Epithelial cell of proximal tubule (primary cell): ENCODE results near the gene HRCT1. TPM values are rescaled to one million over a fixed set of nuclear protein-coding genes. Genes with fewer than 3 reads are reported as not detected.

Experiments
- DNase-seq: peaks from one replicate; pipeline ENCODE4 v3.0.0-alpha.2; 2011; ENCODE audit warnings: low read depth
- H3K4me3 ChIP-seq: 2 replicates; pipeline ENCODE4 v1.5.1; 2011; ENCODE audit warnings: low read depth, mild to moderate bottlenecking, low read length
- total RNA-seq: library from RNA; depleted of rRNA; stranded (reverse); fragments of >200 nt; gene quantifications from 2 replicates; pipeline ENCODE4 v1.2.3, GENCODE V29; 2015
- TF ChIP-seq, protein P1 (sequence below): conservative IDR thresholded peaks from 2 replicates; pipeline ENCODE4 v1.5.1; 2012; ENCODE audit warnings: low read depth, mild to moderate bottlenecking, low read length

HRCT1 gene
- total RNA-seq, 1 donor from 2014 or later: not detected

DNA sequence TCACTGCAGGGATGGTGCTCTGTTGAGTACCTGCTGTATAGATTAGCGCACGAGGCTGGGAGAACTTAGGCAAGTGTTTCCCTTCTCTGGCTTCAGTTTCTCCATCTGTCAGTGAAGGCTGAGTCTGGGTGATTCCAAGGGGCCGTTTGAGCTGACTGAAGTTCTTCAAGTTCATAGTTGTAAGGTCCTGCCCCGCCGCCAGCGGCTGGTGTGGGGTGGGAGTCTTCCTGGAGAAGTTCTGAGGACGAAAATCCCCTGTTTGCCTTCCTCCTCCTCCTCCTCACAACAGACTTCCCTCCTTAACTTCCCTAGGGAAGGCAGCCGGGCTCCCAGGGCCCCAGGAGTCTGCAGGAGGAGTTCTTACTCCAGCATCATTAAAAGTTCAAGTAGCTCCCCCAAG, 1.7 kb upstream of the HRCT1 start:
- no peak overlapping the region for H3K4me3 ChIP-seq
- TF ChIP-seq, protein P1, sequence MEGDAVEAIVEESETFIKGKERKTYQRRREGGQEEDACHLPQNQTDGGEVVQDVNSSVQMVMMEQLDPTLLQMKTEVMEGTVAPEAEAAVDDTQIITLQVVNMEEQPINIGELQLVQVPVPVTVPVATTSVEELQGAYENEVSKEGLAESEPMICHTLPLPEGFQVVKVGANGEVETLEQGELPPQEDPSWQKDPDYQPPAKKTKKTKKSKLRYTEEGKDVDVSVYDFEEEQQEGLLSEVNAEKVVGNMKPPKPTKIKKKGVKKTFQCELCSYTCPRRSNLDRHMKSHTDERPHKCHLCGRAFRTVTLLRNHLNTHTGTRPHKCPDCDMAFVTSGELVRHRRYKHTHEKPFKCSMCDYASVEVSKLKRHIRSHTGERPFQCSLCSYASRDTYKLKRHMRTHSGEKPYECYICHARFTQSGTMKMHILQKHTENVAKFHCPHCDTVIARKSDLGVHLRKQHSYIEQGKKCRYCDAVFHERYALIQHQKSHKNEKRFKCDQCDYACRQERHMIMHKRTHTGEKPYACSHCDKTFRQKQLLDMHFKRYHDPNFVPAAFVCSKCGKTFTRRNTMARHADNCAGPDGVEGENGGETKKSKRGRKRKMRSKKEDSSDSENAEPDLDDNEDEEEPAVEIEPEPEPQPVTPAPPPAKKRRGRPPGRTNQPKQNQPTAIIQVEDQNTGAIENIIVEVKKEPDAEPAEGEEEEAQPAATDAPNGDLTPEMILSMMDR: no peak
- no peak for DNase-seq

DNA sequence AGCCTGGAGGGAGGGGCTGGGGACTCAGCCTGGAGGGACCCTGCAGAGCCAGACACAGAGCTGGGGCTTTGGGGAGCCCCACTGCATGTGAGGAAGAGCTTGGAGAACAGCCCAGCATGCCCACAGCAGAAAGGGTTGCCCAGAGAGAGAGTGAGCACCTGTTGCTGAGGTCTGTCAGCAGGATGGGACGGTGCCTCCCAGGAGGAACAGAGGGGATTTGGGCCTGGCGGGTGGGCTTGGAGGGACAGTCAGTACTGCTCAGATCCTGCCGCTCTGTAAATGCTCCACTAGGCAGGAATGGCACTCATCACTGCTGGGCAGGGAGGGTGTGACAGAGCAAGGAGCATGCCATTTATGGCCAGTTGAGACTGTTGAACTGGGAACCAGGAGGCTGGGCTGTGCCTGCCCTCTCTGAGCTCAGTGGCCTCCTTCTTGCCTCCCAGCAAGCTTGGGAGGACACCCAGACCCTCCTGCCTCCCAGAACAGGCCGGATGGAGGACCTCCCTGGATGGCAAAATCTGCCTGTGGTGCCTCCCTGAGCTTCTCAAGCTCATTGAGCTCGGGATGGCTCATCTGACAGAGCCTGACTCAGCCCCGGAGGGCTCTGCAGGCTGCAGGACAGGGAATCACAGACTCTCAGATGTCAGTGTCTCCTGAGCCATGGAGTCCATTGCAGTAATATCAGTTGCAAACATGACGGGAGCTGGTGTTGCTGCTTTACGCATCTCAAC, 786 bp upstream of the HRCT1 start:
- H3K4me3 ChIP-seq: no peak overlapping the region
- TF ChIP-seq, protein P1: no peak
- DNase-seq: no peak

DNA sequence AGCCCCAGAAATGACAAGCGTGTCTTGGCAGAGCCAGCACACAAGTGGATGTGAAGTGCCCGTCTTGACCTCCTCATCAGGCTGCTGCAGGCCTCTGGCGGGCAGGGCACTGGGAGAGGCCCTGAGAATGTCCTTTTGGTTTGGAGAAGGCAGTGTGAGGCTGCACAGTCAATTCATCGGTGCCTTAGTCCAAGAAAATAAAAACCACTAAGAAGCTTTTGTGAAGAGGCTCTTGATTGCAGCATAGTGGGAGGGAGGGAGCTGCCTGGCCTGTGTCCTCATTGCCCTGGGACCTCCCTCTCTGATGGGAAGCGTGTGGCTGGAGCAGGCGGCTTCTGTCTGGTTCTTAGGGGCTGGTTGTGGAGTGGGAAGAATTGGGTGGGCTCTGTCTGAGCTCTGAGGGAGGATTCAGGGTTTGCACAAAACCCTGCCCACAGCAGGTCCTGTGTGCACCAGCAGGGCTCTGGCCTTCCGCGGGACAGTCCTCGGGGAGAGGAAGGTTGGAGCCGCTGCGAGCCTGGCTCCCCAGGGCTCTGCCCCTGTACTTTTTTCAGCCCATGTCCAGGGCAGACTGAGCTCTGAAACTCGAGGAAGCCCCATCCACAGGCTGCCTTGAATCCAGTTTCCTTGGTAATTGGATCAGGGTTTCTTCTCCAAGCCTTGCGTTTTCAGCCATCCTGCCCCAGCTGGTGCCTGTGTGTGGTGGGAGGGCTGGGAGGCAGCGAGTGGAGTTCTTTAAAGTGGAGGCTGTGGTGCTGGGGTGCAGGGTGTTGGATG, 1.1 kb downstream of the HRCT1 start:
- TF ChIP-seq, protein P1: no peak
- DNase-seq: no peak
- peak overlapping the region; percentile 19 for H3K4me3 ChIP-seq

DNA sequence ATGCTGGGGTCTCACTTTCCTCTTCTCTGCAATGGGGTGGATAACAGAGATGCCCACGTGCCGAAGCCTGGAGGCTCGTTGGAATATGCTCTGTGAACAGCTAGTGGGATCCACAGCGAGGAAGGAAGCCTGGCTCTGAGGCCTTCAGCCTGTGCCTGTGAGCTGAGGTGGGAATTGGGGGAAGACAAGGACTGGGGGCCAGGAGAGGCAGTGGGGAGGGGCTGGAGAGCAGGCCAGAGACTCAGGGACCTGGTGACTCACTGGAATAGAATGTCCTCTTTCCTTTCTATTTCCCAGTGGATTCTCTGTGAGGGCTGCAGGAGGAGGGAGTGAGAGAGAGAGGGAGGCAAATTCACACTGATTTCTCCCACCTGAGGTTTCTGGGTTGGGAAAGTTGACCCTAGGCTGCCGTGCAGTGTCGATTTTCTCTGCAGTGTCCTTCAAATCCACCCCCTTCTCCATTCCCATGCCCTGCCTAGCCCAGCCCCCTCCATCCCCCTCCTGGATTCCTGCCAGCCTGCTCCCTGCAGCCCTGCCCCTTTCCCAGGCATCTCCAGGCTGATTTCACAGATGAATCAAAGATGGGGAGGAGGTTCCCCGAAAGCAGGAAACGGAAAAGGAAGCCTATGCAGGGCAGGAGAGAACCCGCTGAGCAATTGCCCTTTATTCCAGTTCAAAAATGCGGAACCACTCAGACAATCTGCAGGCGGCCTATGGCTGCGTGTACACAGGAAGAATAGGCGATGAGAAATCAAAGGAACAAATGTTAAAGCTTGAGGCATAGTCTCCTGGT, 1.9 kb downstream of the HRCT1 start:
- DNase-seq: peak; percentile 57
- peak overlapping the region; percentile 19 for H3K4me3 ChIP-seq
- TF ChIP-seq, protein P1: no peak

DNA sequence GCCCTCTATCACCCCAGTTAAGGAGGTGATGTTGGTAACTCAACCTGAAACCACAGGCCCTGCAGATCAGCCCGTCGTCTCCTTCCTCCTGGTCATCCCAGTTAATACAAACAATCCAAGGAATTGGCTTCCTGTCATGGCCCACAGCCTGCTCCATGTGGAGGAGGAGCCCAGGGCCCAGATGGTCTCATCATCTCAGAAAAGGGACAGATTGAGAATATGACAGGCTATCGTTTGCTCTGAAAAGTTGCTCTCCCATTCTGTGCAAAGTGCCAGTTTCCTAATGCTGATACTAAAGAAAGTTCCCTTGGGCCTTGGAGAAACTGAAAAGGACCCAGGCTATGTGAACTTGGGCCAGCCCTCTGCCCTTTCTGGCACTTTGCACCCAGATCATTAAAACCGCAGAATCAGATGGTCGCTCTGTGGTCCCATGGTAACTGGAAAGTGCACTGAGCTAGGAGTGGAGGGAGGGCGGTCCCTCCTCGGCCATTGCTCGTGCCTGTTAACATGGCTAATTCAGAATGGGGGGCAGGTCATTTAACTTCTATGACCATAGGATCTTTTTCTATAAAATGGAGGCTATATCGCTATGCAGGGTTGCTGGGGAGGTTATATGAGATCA, 2.6 kb downstream of the HRCT1 start:
- TF ChIP-seq, protein P1: no peak
- DNase-seq: no peak
- no peak overlapping the region for H3K4me3 ChIP-seq

DNA sequence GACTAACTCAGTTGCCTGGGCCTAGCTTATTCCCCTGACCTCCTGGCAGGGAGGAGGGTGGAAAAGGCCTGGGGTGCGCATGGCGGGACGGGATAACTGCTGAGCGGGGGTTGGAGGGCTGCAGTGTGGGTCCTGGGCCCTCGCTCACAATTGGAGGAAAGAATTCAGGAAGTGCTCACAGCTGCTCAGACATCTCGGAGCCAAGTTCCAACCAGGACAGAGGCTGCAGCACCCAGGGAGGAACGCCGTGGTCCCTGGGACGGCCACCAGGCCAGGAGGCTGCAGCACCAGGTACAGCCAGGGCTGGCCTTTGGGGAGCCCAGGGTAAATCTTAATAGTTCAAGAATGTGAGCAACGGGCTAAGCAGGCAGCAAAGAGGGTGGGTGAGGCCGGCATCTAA, 3.3 kb downstream of the HRCT1 start, which contains the start of gene SPAAR:
Gene SPAAR, plus strand, starts transcription at position 217 of the 400 bp plus-strand sequence. CDS start 974 bp downstream, outside the sequence.
- TF ChIP-seq, protein P1: no peak

More for the DNA sequence above, 3.3 kb downstream of the HRCT1 start, which contains the start of gene SPAAR:
- DNase-seq: no peak
- H3K4me3 ChIP-seq: no peak within 1 kb of the TSS
